Smooth muscle cell (in vitro differentiated cells): ENCODE results near the gene FSTL1. TPM values are rescaled to one million over a fixed set of nuclear protein-coding genes. Genes with fewer than 3 reads are reported as not detected.
"Not testable (repeated sequence)": the region's sequence is repeated elsewhere in the genome, so short reads cannot be mapped to it uniquely, and the experiment has no call there.

Source experiments
- DNase-seq: peaks from one replicate; lab custom pipeline; 2025; ENCODE audit not compliant: unreplicated experiment; lab: John Stamatoyannopoulos, UW
- H2AFZ ChIP-seq: fragments of 200-600 bp; sonication (generic); 2 replicates; pipeline ENCODE4 v1.6.0; 2016; ENCODE audit warnings: antibody characterized with exemption, low read depth, mild to moderate bottlenecking
- H3F3A ChIP-seq: fragments of 200-600 bp; sonication (generic); 2 replicates; pipeline ENCODE4 v1.6.0; 2017; ENCODE audit warnings: antibody characterized with exemption, low read depth
- H3K27ac ChIP-seq: fragments of 200-600 bp; sonication (generic); 2 replicates; pipeline ENCODE4 v1.5.1; 2016; ENCODE audit warnings: low read depth, mild to moderate bottlenecking
- H3K27me3 ChIP-seq: fragments of 200-600 bp; sonication (generic); 2 replicates; pipeline ENCODE4 v1.6.1; 2016; ENCODE audit warnings: low read depth, mild to moderate bottlenecking
- H3K36me3 ChIP-seq: fragments of 200-600 bp; sonication (generic); 2 replicates; pipeline ENCODE4 v1.5.1; 2016; ENCODE audit warnings: low read depth
- H3K4me1 ChIP-seq: fragments of 200-600 bp; sonication (generic); 2 replicates; pipeline ENCODE4 v1.5.1; 2016; ENCODE audit warnings: low read depth
- H3K4me2 ChIP-seq: fragments of 200-600 bp; sonication (generic); 2 replicates; pipeline ENCODE4 v1.6.0; 2016; ENCODE audit warnings: mild to moderate bottlenecking
- H3K4me3 ChIP-seq: fragments of 200-600 bp; sonication (generic); 2 replicates; pipeline ENCODE4 v1.5.1; 2016; ENCODE audit warnings: mild to moderate bottlenecking
- H3K79me2 ChIP-seq: fragments of 200-600 bp; sonication (generic); 2 replicates; pipeline ENCODE4 v1.6.0; 2016; ENCODE audit warnings: low read depth, mild to moderate bottlenecking
- H3K9ac ChIP-seq: fragments of 200-600 bp; sonication (generic); 2 replicates; pipeline ENCODE4 v1.6.0; 2016; ENCODE audit warnings: low read depth
- H3K9me3 ChIP-seq: fragments of 200-600 bp; sonication (generic); replicated peaks from 2 replicates; pipeline ENCODE4 v1.5.1; 2016; ENCODE audit warnings: low read depth
- H4K20me1 ChIP-seq: fragments of 200-600 bp; sonication (generic); 2 replicates; pipeline ENCODE4 v1.6.0; 2016; ENCODE audit warnings: low read depth
- CTCF ChIP-seq: fragments of 200-600 bp; sonication (generic); IDR thresholded peaks from 2 replicates; pipeline ENCODE4 v1.5.1; 2017; ENCODE audit warnings: borderline replicate concordance, mild to moderate bottlenecking, antibody characterized with exemption; ENCODE audit not compliant: insufficient read depth, poor library complexity, severe bottlenecking
- WGBS: methylation state at CpG from one replicate; pipeline ENCODE4 v1.1.7; 2016; ENCODE audit warnings: low lambda C conversion rate; 5-methylcytosine and 5-hydroxymethylcytosine counted together
- polyA plus RNA-seq: library from polyadenylated mRNA; unstranded; fragments of >200 nt; fragmentation: Nextera tagmentation; extraction: Ambion mirVana; gene quantifications from 2 replicates; pipeline ENCODE4 v1.2.1, GENCODE V29; 2016
- total RNA-seq: library from RNA; depleted of rRNA; stranded (reverse); fragments of >200 nt; gene quantifications from 2 replicates; pipeline ENCODE4 v1.2.3, GENCODE V29; 2014

The FSTL1 gene
- total and polyA plus RNA-seq, 2 experiments from 2014 or later: 562 to 630 TPM

- no peak for TF ChIP-seq CTCF
- peaks cover 26% of the 10 kb centered on the region for H3K36me3 ChIP-seq
- no peaks in the 10 kb centered on the region for H3K79me2 ChIP-seq
- H3K9ac ChIP-seq: no peak overlapping the region
- H3K27ac ChIP-seq: peak overlapping the region; percentile 70
- peaks cover 18% of the 10 kb centered on the region for H3F3A ChIP-seq
- no peak overlapping the region for H2AFZ ChIP-seq
- H3K27me3 ChIP-seq: no peaks in the 10 kb centered on the region
- H4K20me1 ChIP-seq: peaks cover 5% of the 10 kb centered on the region
- H3K4me1 ChIP-seq: no peaks in the 10 kb centered on the region
- 77% methylated on average over 2 of the region's 2 CpGs for WGBS
- no peak overlapping the region for H3K4me2 ChIP-seq
- DNase-seq: no peak
- no peaks in the 10 kb centered on the region for H3K9me3 ChIP-seq
- no peak overlapping the region for H3K4me3 ChIP-seq
Observed at GRCh38 chr3:120393761-120394160, 57.0 kb downstream of the FSTL1 start.

GRCh38 chr3:120393243-120393642, 57.5 kb downstream of the FSTL1 start:
- no peak overlapping the region for H3K9ac ChIP-seq
- no peak overlapping the region for H3K4me3 ChIP-seq
- TF ChIP-seq CTCF: no peak
- H3K9me3 ChIP-seq: no peaks in the 10 kb centered on the region
- no peak overlapping the region for H3K4me2 ChIP-seq
- H3K27ac ChIP-seq: no peak overlapping the region
- H2AFZ ChIP-seq: no peak overlapping the region
- DNase-seq: no peak
- peaks cover 18% of the 10 kb centered on the region for H3F3A ChIP-seq
- peaks cover 21% of the 10 kb centered on the region for H3K36me3 ChIP-seq
- WGBS: 80% methylated on average over 4 of the region's 4 CpGs
- peaks cover 5% of the 10 kb centered on the region for H4K20me1 ChIP-seq
- no peaks in the 10 kb centered on the region for H3K27me3 ChIP-seq
- no peaks in the 10 kb centered on the region for H3K4me1 ChIP-seq
- no peaks in the 10 kb centered on the region for H3K79me2 ChIP-seq

- no peak overlapping the region for H2AFZ ChIP-seq
- DNase-seq: no peak
- H3K79me2 ChIP-seq: no peaks in the 10 kb centered on the region
- no peaks in the 10 kb centered on the region for H3K27me3 ChIP-seq
- H3K36me3 ChIP-seq: no peaks in the 10 kb centered on the region
- H4K20me1 ChIP-seq: no peaks in the 10 kb centered on the region
- WGBS: 78% methylated on average over 2 of the region's 2 CpGs
- no peak overlapping the region for H3K9ac ChIP-seq
- no peak for TF ChIP-seq CTCF
- H3K4me1 ChIP-seq: no peaks in the 10 kb centered on the region
- H3K4me2 ChIP-seq: no peak overlapping the region
- no peaks in the 10 kb centered on the region for H3K9me3 ChIP-seq
- H3K27ac ChIP-seq: no peak overlapping the region
- H3K4me3 ChIP-seq: no peak overlapping the region
- H3F3A ChIP-seq: no peaks in the 10 kb centered on the region
Observed at GRCh38 chr3:120382941-120383447, 67.8 kb downstream of the FSTL1 start.

DNA sequence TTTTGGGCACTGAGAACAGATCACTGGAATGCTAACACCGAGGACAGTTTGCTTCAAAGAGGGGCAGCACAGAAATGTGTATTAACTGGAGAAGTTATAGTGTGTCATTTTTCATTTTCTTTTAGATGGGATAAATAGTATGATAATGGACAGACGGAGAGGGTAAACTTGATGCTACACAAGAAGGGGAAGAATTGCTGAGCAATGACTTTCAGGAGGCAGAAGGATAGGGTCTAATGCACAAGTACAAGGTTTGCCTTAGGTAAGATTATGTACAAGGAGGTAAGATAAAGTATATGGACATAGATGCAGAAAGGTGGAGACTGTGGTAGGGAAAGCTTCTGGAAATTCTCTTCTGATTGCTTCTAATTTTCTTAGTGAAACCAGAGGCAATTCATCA, 69.3 kb downstream of the FSTL1 start:
- Histone ChIP-seq H3K4me1 (no peaks in the 10 kb centered on the region), H3K4me2 (no peak overlapping the region), H3K79me2 (no peaks in the 10 kb centered on the region), H3F3A (no peaks in the 10 kb centered on the region), H3K9me3 (no peaks in the 10 kb centered on the region), H3K9ac (no peak overlapping the region), H4K20me1 (no peaks in the 10 kb centered on the region), H3K36me3 (no peaks in the 10 kb centered on the region), H3K27ac (no peak overlapping the region), H3K27me3 (no peaks in the 10 kb centered on the region), H3K4me3 (no peak overlapping the region), H2AFZ (no peak overlapping the region)
- DNase-seq: no peak
- WGBS: 86% methylated on average over 2 of the region's 2 CpGs
- no peak for TF ChIP-seq CTCF

DNA sequence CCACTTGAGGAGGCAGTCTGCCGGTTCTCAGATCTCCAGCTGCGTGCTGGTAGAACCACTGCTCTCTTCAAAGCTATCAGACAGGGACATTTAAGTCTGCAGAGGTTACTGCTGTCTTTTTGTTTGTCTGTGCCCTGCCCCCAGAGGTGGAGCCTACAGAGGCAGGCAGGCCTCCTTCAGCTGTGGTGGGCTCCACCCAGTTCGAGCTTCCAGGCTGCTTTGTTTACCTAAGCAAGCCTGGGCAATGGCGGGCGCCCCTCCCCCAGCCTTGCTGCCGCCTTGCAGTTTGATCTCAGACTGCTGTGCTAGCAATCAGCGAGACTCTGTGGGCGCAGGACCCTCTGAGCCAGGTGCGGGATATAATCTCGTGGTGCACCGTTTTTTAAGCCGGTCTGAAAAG, 72.8 kb downstream of the FSTL1 start:
- not testable (repeated sequence) for H2AFZ ChIP-seq
- 56% methylated on average over 11 of the region's 12 CpGs for WGBS

More for the DNA sequence above, 72.8 kb downstream of the FSTL1 start:
- not testable (repeated sequence) for H3K79me2 ChIP-seq, H3K4me1 ChIP-seq, H3K9me3 ChIP-seq, H3K27ac ChIP-seq, H3K36me3 ChIP-seq, H3F3A ChIP-seq, H3K27me3 ChIP-seq, H3K4me3 ChIP-seq, DNase-seq, H3K9ac ChIP-seq, H4K20me1 ChIP-seq, H3K4me2 ChIP-seq
